BJ (cell line): ENCODE results near the gene SQOR. TPM values are rescaled to one million over a fixed set of nuclear protein-coding genes. Genes with fewer than 3 reads are reported as not detected.

Experiments
- CTCF ChIA-PET: fragments of 350-600 bp; formaldehyde crosslinking; extraction: SDS; loops from one replicate; lab custom pipeline; 2021; ENCODE audit warnings: antibody characterized with exemption, inconsistent platforms; lab: Yijun Ruan, JAX
- POLR2A ChIA-PET: fragments of 300-600 bp; sonication (Branson Sonifier 250); formaldehyde crosslinking; extraction: SDS; loops from one replicate; lab custom pipeline; 2021; ENCODE audit warnings: antibody characterized with exemption; lab: Charles Lee
- DNase-seq: peaks from one replicate; pipeline ENCODE4 v3.0.0-alpha.2; 2011; ENCODE audit warnings: low read depth
- H3K27me3 ChIP-seq: 2 replicates; pipeline ENCODE4 v1.6.0; 2011; ENCODE audit warnings: low read length; ENCODE audit not compliant: control insufficient read depth, insufficient read depth
- H3K36me3 ChIP-seq: 2 replicates; pipeline ENCODE4 v1.5.1; 2011; ENCODE audit warnings: low read length; ENCODE audit not compliant: control insufficient read depth, insufficient read depth
- H3K4me3 ChIP-seq: 2 replicates; pipeline ENCODE4 v1.5.1; 2011; ENCODE audit warnings: low read depth, mild to moderate bottlenecking, control low read depth, low read length
- CTCF ChIP-seq: IDR thresholded peaks from 2 replicates; pipeline ENCODE4 v1.5.1; 2011; ENCODE audit warnings: low read depth, mild to moderate bottlenecking, control low read depth, inconsistent platforms, low read length, moderate library complexity; ENCODE audit not compliant: insufficient read depth
- polyA plus RNA-seq: library from polyadenylated mRNA; depleted of rRNA; stranded (reverse); fragments of >200 nt; gene quantifications from 2 replicates; pipeline ENCODE4 v1.2.3, GENCODE V29; 2011

Gene SQOR
- polyA plus RNA-seq, 1 experiment: 40.6 TPM

DNA sequence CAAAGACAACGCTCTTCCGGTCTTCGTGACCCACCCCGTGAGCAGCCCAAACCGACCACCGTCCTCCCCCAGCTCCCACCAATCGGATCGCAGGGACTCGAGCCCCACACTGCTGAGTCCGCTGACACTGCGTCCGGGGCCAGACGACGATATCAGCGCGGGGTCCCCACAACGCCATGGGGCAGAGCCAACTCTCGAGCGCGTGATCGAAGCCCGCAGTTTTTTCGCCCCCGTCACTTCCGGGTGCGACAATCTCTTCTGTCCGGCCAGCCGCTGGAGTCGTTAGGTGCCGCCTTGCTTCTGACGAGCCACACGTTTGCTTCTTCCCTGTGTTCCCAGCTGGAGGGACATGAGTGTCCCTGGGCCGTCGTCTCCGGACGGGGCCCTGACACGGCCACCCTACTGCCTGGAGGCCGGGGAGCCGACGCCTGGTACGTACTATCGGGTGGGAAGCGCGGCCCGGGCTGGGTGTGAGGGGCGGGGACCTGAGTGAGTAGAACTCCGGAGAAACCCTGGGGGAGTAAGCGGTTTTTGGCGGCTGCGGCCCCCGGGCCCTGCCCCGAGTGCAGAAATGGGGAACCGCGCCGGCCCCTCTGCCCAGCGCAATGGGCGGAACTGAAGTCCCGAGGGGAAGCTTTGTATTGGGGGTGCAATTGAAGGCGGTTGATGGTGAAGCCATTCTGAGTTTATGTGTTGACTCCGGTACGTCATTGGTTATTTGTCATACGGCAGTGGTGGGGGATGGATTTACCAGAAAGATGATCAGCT lies 47.5 kb upstream of the SQOR start, which contains the start of gene BLOC1S6:
BLOC1S6 (plus strand) TSS at position 285 of the 768 bp plus-strand sequence; CDS start at position 350, 65 bp downstream.
- H3K4me3 ChIP-seq: peak within 1 kb of the TSS; percentile 76
- H3K27me3 ChIP-seq: no peaks in the 10 kb centered on the region
- H3K36me3 ChIP-seq: no peaks in the 10 kb centered on the region
- CTCF ChIA-PET: interaction anchor here (0.7 to 3.5 kb wide), 14 partner anchors 8 to 158 kb away, joined by 3 to 20 read pairs (median 3); no protein-coding TSS in a partner anchor
- no peak for TF ChIP-seq CTCF
- peak; percentile 44 for DNase-seq
- POLR2A ChIA-PET: interaction anchor here (0.6 kb wide), 1 partner anchor 851 kb away, joined by 3 read pairs; the partner anchor contains the start of gene TRIM69

GRCh38 chr15:45587863-45588170 lies 47.0 kb upstream of the SQOR start:
- no peak for DNase-seq
- Histone ChIP-seq H3K27me3 (no peaks in the 10 kb centered on the region), H3K36me3 (no peaks in the 10 kb centered on the region), H3K4me3 (peak overlapping the region; percentile 76)
- CTCF ChIA-PET: interaction anchor here (0.7 to 3.5 kb wide), 9 partner anchors 14 to 424 kb away, joined by 3 to 20 read pairs (median 4); no protein-coding TSS in a partner anchor
- no peak for TF ChIP-seq CTCF
- POLR2A ChIA-PET: no interaction called here

DNA sequence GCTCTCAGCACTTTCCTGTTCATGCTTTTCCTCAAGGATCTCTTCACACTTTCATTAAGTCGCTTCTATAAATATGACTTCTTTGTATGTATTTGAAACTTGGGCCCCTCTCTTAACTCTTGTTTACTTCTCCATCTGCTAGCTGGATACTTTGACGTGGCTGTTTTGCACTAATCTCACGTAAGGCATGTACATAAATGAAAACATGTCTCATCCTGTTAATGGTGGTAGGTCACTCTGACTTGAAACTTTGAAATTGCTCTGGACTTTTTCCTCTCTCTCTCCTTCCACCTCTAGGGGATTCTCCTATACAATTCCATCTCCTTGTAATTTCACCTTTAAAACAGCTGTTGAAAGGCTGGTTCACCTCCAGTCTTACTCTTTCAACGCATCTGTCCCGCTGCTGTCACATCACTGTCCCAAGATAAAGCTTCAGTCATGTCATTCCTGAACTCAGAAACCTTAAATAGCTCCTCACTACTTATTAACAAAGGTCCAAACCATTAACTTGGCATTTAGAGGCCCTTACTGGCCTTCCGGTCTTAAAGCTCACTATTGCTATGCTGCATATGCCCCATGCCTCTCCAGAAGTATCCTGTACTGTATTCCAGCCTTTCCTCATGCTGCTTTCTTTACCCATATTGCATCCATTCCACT lies 46.5 kb upstream of the SQOR start:
- no peak for DNase-seq
- 0 out of 2 replicates have a peak, but pooled peaks have one; percentile 7 for TF ChIP-seq CTCF
- Histone ChIP-seq H3K27me3 (no peaks in the 10 kb centered on the region), H3K4me3 (peak overlapping the region; percentile 76), H3K36me3 (no peaks in the 10 kb centered on the region)
- ChIA-PET CTCF (interaction anchor here (0.7 to 3.5 kb wide), 11 partner anchors 14 to 425 kb away, joined by 3 to 20 read pairs (median 4); no protein-coding TSS in a partner anchor), POLR2A (no interaction called here)

DNA sequence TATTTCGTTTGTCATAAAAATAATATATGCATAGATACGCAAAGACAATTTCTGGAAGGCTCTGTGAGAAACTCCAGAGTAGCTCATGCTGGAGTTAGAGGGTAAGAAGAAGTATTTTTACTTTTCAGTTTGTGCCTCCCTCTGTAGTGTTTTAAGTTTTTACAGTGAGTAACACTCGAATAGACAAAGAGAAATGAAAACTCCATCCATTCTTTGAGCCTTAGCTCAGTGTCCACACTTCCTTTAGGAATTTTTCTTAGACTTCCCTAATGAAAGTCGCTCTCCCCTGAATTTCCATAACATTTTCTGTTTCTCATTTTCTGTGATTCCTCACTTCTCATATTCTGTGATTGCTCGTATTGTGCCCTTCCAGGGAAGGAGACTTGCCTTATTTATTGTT lies 45.6 kb upstream of the SQOR start:
- TF ChIP-seq CTCF: no peak
- POLR2A ChIA-PET: no interaction called here
- H3K36me3 ChIP-seq: no peaks in the 10 kb centered on the region
- DNase-seq: no peak
- CTCF ChIA-PET: interaction anchor here (0.7 to 2.2 kb wide), 7 partner anchors 14 to 160 kb away, joined by 3 to 5 read pairs (median 4); no protein-coding TSS in a partner anchor
- no peak overlapping the region for H3K4me3 ChIP-seq
- no peaks in the 10 kb centered on the region for H3K27me3 ChIP-seq

- Histone ChIP-seq H3K27me3 (no peaks in the 10 kb centered on the region), H3K36me3 (peaks cover 3% of the 10 kb centered on the region; the same call in 1 of the 2 replicates), H3K4me3 (no peak overlapping the region)
- DNase-seq: no peak
- TF ChIP-seq CTCF: no peak
- ChIA-PET CTCF (interaction anchor here (0.9 to 3.1 kb wide), 4 partner anchors 20 to 137 kb away, joined by 3 to 12 read pairs (median 7); no protein-coding TSS in a partner anchor), POLR2A (no interaction called here)
These were observed 40.5 kb upstream of the SQOR start for GRCh38 chr15:45594319-45594718.
